HepG2 (cell line): ENCODE measurements around the gene TTBK1. TPM values are rescaled to one million over a fixed set of nuclear protein-coding genes. Genes with fewer than 3 reads are reported as not detected.

Experiments used
- GATAD2A ChIP-seq: IDR thresholded peaks from 2 replicates; pipeline ENCODE4 v1.6.1; 2016
- KLF6 ChIP-seq: IDR thresholded peaks from 2 replicates; pipeline ENCODE4 v1.8.0; 2016; ENCODE audit warnings: missing biosample characterization, missing genetic modification reagents
- NR2C2 ChIP-seq: sonication (generic); formaldehyde crosslinking; IDR thresholded peaks from 2 replicates; pipeline ENCODE4 v1.4.0; 2020; ENCODE audit warnings: missing genetic modification reagents, mild to moderate bottlenecking, moderate library complexity, borderline replicate concordance
- RERE ChIP-seq: IDR thresholded peaks from 2 replicates; pipeline ENCODE4 v1.6.1; 2016; ENCODE audit warnings: low read depth, missing genetic modification reagents, missing compliant biosample characterization
- SNAI1 ChIP-seq: sonication (generic); formaldehyde crosslinking; IDR thresholded peaks from 2 replicates; pipeline ENCODE4 v1.5.0; 2020; ENCODE audit warnings: mild to moderate bottlenecking, missing genetic modification reagents, borderline replicate concordance
- ZBTB2 ChIP-seq: sonication (generic); formaldehyde crosslinking; IDR thresholded peaks from 2 replicates; pipeline ENCODE4 v1.8.0; 2022; ENCODE audit warnings: low read depth, missing genetic modification reagents
- ZNF143 ChIP-seq: sonication (generic); formaldehyde crosslinking; IDR thresholded peaks from 2 replicates; pipeline ENCODE4 v1.4.0; 2020; ENCODE audit warnings: missing genetic modification reagents
- ZNF484 ChIP-seq: sonication (generic); formaldehyde crosslinking; IDR thresholded peaks from 2 replicates; pipeline ENCODE4 v1.5.1; 2020; ENCODE audit warnings: mild to moderate bottlenecking, low read depth, missing genetic modification reagents, borderline replicate concordance
- ZNF543 ChIP-seq: sonication (generic); formaldehyde crosslinking; IDR thresholded peaks from 2 replicates; pipeline ENCODE4 v1.4.0; 2020; ENCODE audit warnings: mild to moderate bottlenecking, missing genetic modification reagents
- ZNF773 ChIP-seq: sonication (generic); formaldehyde crosslinking; IDR thresholded peaks from 2 replicates; pipeline ENCODE4 v1.4.0; 2020; ENCODE audit warnings: missing genetic modification reagents, borderline replicate concordance
- polyA plus RNA-seq, 8 experiments: library from polyadenylated mRNA; depleted of rRNA in 3 of 8; stranded (reverse) in 7 of 8; unstranded in 1 of 8; fragments of >200 nt; fragmentation: Illumina TruSeq in 4 of 8; extraction: Trizol in 4 of 8; gene quantifications; 2 replicates each; pipeline versions ENCODE4 v1.2.1 to v1.2.3, GENCODE V29; 2011 to 2016; ENCODE audit warnings: low read depth in 4 of 8, missing spikeins in 1 of 8, mixed read lengths in 1 of 8; ENCODE audit not compliant: insufficient read depth in 1 of 8
- total RNA-seq, 5 experiments: library from RNA; depleted of rRNA; stranded (reverse); fragments of >200 nt; fragmentation: Illumina TruSeq; extraction: Trizol; gene quantifications; 2 replicates each; pipeline ENCODE4 v1.2.3, GENCODE V29; 2016; ENCODE audit warnings: low read depth in 1 of 5
- TF ChIP-seq, protein P1 (sequence below): IDR thresholded peaks from 2 replicates; pipeline ENCODE4 v1.6.1; 2016; ENCODE audit warnings: mild to moderate bottlenecking
- TF ChIP-seq, protein P2 (sequence below): sonication (generic); formaldehyde crosslinking; conservative IDR thresholded peaks from 2 replicates; pipeline ENCODE4 v1.4.0; 2020; ENCODE audit warnings: mild to moderate bottlenecking, missing genetic modification reagents, moderate library complexity

TTBK1 gene
- total and polyA plus RNA-seq, 2 of the 13 experiments (the other 11 are each of a cell fraction or from before 2014, with no cell fraction given): 0.24 to 0.33 TPM

- TF ChIP-seq RERE (CRISPR knock-in tag): 0 out of 2 replicates have a peak, but pooled peaks have one; percentile 22
- TF ChIP-seq ZNF773 (CRISPR knock-in tag): no peak
- TF ChIP-seq NR2C2 (CRISPR knock-in tag): no peak; the same call in 1 of the 2 replicates
- peak; percentile 24; the same call in 1 of the 2 replicates for TF ChIP-seq GATAD2A
- TF ChIP-seq ZNF543 (CRISPR knock-in tag): no peak
- TF ChIP-seq ZBTB2 (CRISPR knock-in tag): no peak
- TF ChIP-seq ZNF143: no peak
- TF ChIP-seq, protein P1, sequence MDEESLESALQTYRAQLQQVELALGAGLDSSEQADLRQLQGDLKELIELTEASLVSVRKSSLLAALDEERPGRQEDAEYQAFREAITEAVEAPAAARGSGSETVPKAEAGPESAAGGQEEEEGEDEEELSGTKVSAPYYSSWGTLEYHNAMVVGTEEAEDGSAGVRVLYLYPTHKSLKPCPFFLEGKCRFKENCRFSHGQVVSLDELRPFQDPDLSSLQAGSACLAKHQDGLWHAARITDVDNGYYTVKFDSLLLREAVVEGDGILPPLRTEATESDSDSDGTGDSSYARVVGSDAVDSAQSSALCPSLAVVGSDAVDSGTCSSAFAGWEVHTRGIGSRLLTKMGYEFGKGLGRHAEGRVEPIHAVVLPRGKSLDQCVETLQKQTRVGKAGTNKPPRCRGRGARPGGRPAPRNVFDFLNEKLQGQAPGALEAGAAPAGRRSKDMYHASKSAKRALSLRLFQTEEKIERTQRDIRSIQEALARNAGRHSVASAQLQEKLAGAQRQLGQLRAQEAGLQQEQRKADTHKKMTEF (CRISPR knock-in tag): no peak; the same call in 1 of the 2 replicates
- TF ChIP-seq, protein P2, sequence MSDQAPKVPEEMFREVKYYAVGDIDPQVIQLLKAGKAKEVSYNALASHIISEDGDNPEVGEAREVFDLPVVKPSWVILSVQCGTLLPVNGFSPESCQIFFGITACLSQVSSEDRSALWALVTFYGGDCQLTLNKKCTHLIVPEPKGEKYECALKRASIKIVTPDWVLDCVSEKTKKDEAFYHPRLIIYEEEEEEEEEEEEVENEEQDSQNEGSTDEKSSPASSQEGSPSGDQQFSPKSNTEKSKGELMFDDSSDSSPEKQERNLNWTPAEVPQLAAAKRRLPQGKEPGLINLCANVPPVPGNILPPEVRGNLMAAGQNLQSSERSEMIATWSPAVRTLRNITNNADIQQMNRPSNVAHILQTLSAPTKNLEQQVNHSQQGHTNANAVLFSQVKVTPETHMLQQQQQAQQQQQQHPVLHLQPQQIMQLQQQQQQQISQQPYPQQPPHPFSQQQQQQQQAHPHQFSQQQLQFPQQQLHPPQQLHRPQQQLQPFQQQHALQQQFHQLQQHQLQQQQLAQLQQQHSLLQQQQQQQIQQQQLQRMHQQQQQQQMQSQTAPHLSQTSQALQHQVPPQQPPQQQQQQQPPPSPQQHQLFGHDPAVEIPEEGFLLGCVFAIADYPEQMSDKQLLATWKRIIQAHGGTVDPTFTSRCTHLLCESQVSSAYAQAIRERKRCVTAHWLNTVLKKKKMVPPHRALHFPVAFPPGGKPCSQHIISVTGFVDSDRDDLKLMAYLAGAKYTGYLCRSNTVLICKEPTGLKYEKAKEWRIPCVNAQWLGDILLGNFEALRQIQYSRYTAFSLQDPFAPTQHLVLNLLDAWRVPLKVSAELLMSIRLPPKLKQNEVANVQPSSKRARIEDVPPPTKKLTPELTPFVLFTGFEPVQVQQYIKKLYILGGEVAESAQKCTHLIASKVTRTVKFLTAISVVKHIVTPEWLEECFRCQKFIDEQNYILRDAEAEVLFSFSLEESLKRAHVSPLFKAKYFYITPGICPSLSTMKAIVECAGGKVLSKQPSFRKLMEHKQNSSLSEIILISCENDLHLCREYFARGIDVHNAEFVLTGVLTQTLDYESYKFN (CRISPR knock-in tag): 0 out of 2 replicates have a peak, but pooled peaks have one; percentile 16
- no peak for TF ChIP-seq ZNF484 (CRISPR knock-in tag)
- no peak for TF ChIP-seq KLF6
- TF ChIP-seq SNAI1 (CRISPR knock-in tag): no peak
Observed at GRCh38 chr6:43308101-43308989, 65.1 kb downstream of the TTBK1 start, which contains the start of gene CRIP3 (continued).
